HG03064 (cell line): ENCODE results near the gene SLC22A12.

Experiments used
- ATAC-seq: cut with Tn5 transposase; IDR thresholded peaks from one replicate; pipeline ENCODE4 v1.9.1; 2021; ENCODE audit warnings: low read depth; ENCODE audit not compliant: unreplicated experiment

The SLC22A12 gene

GRCh38 chr11:64642871-64643255, 51.8 kb downstream of the SLC22A12 start:
- no peak for ATAC-seq

- ATAC-seq, result no peak
Observed at GRCh38 chr11:64643256-64643881, 52.3 kb downstream of the SLC22A12 start.

GRCh38 chr11:64643920-64644646, 53.1 kb downstream of the SLC22A12 start:
- ATAC-seq, result no peak

- no peak for ATAC-seq
Observed at GRCh38 chr11:64644647-64645275, 53.7 kb downstream of the SLC22A12 start.

GRCh38 chr11:64647019-64647779, 56.2 kb downstream of the SLC22A12 start:
- no peak for ATAC-seq

GRCh38 chr11:64648551-64648950, 57.5 kb downstream of the SLC22A12 start:
- no peak for ATAC-seq

GRCh38 chr11:64649291-64649697, 58.3 kb downstream of the SLC22A12 start:
- no peak for ATAC-seq

GRCh38 chr11:64650923-64651523, 60.0 kb downstream of the SLC22A12 start:
- ATAC-seq, result no peak
